ENCODE results near the gene FAXDC2.

Gene FAXDC2

DNA sequence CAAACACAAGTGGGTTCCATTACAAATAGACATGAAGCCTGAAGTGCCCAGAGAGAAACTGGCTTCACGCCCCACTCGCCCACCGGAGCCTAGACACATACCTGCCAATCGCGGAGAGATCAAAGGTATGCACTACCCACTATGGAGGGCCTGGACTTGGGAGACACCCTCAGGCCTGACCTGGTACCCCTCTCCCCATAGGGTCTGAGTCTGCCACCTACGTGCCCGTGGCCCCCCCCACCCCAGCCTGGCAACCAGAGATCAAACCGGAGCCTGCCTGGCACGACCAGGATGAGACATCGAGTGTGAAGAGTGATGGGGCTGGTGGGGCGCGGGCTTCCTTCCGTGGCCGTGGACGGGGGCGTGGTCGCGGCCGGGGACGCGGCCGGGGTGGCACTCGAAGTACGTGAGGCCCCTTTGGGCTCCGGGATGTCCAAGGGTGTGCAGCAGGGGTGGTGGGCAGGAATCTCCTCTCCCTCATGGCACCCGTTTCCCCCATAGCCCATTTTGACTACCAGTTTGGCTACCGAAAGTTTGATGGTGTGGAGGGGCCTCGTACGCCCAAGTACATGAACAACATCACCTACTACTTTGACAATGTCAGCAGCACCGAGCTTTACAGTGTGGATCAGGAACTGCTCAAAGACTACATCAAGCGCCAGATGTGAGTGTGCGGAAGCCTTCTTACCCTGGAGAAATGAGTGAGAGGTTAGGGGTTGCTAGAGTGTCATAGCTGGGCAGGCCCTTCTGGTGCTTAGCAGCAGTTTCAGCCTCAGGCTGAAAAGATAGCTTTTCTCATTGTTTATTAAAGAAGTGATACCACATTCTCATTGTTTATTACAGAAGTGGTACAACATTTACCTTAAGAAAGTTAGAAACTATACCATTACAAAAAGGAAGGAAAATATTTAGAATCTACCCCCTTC lies 56.5 kb downstream of the FAXDC2 start:
- DNase-seq = no peak

DNA sequence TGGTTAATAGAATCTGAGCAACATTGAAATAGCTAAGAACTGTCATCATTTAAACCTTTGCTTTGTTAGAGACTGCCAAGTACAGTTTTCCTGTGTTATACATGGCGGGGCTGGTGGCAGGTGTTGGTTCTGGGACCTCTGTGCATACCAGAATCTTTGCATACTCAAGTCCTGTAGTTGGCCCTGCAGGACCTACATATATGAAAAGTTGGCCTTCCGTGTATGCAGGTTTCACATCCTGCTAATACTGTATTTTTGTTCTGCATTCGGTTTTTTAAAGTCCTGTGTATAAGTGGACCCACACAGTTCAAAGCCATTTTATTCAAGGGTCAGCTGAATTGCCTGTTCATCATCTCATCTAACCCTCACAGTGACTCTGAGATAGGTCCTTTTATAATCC lies 58.9 kb downstream of the FAXDC2 start:
- DNase-seq = no peak

DNA sequence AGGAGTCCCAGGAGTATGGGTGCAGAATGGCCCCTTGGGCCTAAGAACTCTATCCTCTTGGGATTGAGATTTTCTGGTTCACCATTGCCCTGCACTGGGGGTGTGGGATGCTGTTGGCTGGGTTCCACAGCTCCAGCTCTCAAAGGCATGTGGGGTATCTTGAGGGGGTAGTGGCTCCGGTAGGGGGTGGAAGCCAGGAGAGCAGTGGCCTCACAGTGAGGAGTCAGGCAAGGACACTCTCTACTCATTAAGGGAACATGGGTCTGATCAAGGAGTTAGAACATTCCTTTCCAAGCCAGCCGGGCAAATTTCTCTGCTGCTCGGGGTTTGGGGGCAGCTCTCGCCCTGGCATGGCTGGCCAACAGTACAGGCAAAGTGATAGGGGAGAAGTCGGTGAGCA lies 62.2 kb downstream of the FAXDC2 start:
- no peak for DNase-seq

DNA sequence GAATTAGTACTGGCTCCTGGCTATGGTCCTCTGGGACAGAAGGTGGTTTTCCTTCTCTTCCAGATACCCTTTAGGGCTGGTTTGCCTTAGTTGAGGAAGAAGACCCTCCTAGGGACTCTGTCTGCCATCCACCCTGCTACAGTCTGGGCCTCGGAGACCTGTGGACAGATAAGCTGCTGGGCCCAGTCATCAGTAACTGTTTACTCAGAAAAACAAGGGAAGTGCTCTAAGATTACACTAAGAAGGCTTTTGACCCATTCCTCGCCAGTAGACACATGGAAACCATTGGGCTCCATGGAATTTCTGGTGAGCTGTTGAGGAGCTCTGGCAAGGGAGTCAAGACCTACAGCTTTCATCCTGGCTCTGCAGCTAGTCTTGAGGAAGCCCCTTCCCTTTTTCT lies 64.0 kb downstream of the FAXDC2 start:
- no peak for DNase-seq

DNA sequence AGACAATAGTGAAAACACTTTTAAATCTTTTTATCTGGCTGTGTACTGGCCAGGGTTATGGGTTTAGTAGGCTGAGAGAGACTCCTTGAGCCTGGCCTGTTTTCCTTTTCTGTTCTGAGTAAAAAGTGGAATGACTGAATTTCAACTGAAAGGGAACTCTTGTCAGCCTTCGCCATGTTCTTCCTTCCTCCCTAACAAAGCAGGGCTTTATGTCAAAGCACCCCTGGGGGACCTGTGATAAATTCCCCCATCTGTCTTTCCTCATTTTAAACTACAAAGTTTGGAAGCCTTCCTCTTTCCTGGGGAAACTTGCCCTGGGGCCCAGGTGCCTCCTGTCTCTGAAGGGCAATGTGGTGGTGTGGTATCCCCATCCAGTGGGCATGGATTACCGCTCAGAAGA lies 65.5 kb downstream of the FAXDC2 start:
- no peak for DNase-seq

DNA sequence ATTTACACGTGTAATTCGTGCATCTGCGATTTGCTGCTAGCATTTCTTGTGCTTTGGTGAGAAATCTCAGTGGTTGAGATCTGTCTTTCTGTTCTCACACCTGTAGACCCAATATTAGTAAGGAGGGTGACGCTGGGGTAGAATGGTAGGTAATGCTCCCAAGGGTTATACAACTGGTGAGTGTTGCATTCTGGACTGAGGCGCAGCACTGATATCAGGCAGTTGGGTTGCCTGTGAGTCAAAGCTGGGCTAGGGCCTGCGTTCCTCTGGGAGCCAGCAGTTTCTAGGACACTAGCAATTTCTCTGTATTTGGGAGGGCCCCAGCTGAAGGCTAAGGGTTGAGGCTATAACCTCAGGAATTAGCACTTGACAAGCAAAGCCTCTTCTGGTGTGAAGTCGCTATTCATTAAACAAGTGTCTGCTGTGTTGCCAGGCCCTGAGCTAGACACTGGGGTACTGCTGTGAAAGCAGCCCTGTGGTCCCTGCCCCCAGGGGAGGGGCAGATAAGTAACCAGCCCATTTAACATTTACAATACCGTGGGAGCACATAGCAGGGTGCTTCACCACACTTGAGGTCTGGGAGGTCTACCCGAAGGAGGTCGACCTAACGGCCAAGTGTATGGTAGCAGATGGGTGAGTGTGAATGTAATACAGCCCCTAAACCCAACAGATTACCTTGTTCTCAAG lies 66.5 kb downstream of the FAXDC2 start:
- no peak for DNase-seq

DNA sequence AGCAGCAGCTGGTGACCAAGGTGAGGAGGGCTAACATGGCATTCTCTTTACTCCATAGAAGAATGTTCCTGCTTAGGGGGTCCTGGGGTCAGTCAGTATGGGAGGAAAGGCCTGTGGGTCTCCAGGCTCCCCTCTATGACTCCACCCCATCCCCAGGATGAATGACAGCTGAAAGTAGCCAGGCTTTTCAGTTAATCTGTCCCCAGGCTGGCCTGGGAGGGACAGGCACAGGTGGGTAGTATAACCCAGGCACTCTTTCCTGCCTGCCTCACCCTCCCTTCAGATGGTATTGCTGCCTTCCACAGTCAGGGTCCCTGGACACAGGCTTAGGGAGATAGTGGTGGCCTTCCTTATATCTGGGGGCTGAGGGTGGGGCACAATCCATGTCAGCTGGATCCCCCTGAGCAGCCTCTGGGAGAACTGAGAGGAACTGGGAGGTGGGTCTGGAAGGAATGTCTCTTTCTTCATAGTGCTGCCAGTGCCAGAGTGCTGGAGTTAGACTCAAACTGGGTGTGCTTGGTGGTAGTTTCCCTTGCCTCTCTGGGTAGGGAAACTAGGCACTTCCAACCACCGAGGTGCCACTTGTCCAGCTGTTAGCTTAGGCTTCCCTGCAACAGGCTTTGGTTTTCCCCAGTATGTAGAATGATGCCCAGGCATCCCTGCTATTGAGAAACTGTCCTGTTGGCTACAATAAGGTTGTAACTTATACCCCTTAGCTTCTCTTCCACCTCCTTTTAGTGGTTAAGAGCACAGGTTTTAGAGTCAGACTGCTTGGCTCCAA lies 67.4 kb downstream of the FAXDC2 start:
- DNase-seq = no peak

DNA sequence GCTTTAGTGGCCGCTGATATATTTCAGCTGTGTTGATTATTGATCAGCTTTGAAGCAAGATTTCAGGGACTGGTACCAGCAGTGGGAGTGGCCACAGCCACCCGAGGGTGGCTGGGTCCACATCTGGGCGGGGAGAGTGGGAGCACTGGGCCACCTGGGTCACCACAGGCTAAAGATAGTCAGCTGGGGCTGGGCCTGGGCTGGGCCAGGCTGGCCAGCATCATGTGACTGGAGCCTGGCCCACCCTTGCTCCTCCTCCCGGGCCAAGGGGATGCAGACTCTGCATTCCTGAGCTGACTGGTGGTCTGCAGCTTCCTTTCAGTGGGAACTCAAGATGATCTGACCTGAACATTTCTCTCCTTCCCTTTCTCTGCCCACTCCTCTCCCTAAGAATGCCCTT lies 68.1 kb downstream of the FAXDC2 start:
- DNase-seq = no peak

DNA sequence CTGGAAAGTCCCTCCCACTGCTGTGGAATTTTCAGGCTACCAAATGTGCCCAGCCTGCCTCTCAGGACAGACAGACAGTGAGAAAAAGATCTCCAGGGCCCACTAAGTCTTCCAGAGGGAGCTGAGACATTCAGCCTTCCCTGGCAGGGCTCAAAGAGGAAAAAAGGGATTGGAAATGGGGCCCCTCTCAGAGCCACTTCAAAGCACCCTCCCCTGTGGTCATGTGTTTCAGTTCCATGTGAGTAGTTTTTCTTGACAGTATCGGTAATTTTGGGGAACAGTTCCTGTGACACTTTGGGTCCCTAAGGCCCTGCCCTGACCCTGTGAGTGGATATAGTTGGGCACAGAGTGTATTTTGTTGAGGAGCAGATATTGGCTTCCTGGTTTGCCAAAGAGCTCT lies 70.3 kb downstream of the FAXDC2 start:
- no peak for DNase-seq

DNA sequence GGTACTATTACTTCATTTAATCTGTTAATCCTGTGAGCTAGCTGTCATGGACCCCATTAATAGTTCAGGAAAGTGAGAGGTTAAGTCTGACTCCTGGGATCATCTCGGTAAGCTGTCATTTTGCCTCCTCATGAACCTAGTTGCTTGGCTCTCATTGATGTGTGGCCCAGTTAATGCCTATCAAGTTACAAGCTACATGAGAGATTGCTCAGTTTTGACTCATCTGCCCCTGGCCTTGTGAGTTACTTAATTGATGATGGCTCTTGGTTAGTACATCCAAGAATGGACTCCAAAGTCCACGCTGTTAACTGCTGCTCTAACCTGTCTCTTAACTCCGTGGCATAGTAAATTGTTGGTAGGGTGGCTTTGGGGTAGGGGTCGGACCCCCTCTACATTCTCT lies 71.3 kb downstream of the FAXDC2 start:
- DNase-seq = no peak

DNA sequence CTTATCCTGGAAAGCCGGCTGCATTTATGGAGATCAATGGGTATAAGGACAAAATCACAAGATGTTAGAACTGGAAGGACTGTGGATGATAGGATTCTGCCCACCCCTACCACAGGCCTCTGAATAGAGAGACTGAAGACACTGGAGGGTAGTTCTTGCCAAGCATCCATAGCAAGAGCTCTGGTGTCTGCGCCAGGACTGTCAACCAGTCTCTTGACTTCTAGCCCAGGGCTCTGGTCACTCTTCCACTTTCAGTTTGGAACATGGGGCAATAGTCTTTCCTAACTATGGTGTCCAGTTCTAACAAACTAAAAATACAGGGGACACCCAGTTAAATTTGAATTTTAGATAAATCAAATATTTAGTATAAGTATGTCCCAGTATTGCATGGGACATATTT lies 71.9 kb downstream of the FAXDC2 start:
- DNase-seq = no peak

DNA sequence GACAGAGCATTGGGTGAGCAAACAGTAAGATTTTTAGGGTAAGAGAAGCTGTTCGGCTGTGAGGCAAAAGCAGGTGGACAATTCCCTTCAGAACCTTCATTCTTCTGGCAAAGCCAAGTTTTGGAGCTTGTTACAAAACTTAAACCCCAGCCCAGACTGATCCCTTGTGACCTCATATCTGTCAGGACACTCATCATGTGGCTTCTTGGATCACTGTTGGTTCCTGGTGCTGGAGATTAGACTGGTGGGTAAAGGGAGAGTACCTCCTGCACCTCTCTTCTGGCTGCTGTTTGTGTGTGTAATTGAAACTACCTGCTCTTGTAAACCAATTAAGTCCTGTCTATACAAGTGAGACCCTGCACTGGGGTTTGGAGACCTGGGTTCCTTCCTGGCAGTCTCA lies 74.2 kb downstream of the FAXDC2 start:
- no peak for DNase-seq

DNA sequence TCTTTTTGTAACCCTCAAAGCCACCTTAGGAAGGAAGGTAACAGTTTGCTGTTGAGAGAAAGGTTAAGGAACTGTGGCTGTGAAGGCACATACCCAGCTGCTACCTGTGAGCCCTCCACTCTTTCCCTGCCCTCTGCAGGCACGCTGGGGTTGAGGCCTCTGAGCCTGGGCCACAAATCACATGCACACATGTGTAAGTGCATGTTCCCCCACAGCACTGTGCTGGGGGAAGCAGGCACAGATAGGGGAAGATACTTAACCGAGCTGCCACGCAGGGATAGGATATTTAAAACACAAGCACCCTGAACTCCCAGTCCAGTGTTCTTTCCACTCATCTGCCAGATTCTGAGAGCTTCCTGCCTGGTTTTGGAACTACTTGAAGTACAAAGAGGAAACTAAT lies 77.1 kb downstream of the FAXDC2 start:
- no peak for DNase-seq

DNA sequence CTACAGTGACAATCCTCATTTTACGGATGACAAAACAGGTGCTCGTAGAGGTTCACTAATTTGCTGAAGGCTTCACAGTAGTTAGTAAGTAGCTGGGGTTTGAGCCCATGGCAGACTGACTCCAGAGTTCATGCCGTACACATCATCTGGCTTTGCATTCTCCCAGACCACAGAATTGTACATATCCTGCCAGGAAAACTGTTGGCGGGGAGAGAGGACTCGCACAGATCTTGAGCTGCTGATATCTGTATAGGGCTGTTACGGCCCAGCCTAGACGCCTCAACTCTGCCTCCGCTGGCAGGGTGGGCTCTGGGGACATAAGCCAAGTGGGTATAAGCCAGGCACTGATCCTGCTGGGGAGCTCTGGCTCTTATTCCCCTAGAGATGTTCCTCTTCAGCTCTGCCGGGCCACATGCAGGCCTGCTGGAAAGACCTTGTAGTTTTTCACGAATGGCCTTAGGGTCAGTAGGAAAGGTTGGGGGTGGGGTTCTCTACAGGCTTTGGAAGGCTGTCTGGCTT lies 79.0 kb downstream of the FAXDC2 start:
- DNase-seq = no peak

DNA sequence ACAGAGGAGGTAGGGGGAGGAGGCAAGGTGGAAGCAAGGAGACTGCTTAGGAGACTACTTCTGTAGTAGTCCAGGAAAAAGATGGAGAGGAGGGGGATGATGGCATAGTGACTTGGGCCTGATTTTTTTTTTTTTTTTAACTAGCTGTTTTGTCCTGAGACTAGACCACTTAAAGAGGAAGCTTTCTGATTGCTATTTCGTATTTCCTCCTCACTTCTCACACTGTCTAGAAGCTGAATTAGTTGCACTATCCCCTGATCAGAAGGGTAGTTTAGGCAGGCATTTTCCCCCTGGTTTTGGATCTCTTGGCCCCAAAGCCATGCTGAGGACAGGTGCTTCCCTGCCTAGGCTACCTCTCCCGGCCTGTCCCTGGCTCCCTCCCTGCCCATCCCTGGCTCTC lies 80.3 kb downstream of the FAXDC2 start:
- DNase-seq = no peak

All from NCI-H1092 treated with DMSO at 0.1 percent for 48 hours (cell line).